Measurements from ENCODE around the gene HOXA3.

HOXA3 gene

GRCh38 chr7:27157702-27158431 is 5.5 kb upstream of the HOXA3 start:
- Histone ChIP-seq H2BK120ac (ENCODE audit: low read depth, low read length) (no peak overlapping the region), H3K4me1 (ENCODE audit: control insufficient read depth, low read depth, low read length) (no peaks in the 10 kb centered on the region), H3K18ac (ENCODE audit: low read length) (no peak overlapping the region), H3K4me2 (ENCODE audit: low read length) (no peak overlapping the region), H3K79me2 (ENCODE audit: control insufficient read depth, insufficient read depth, low read length) (no peaks in the 10 kb centered on the region), H3K23ac (ENCODE audit: low read length) (peak overlapping the region; percentile 66), H4K8ac (ENCODE audit: low read depth, low read length) (no peak overlapping the region), H3K36me3 (ENCODE audit: control insufficient read depth, insufficient read depth, low read length) (no peaks in the 10 kb centered on the region), H4K5ac (ENCODE audit: low read length) (no peak overlapping the region), H2BK5ac (ENCODE audit: low read length) (no peak overlapping the region), H3K4me3 (ENCODE audit: low read length) (no peak overlapping the region), H2BK15ac (replicated peaks; ENCODE audit: low read depth) (no peak overlapping the region), H3K27ac (ENCODE audit: low read depth, low read length) (no peak overlapping the region), H2AK5ac (ENCODE audit: low read length) (no peak overlapping the region), H3K9ac (ENCODE audit: low read length) (no peak overlapping the region), H3K56ac (ENCODE audit: low read length) (no peak overlapping the region), H3K79me1 (ENCODE audit: low read length) (no peaks in the 10 kb centered on the region), H3K27me3 (ENCODE audit: insufficient read depth, low read length, poor library complexity) (peaks cover 91% of the 10 kb centered on the region), H3K4ac (ENCODE audit: low read depth, low read length) (no peak overlapping the region)
- no CpG with 5 or more reads among the region's 30 CpGs for WGBS (ENCODE audit: extremely low coverage, insufficient coverage, low lambda C conversion rate)
- DNase-seq = no peak

- Histone ChIP-seq H3K4me2 (ENCODE audit: low read length) (no peak overlapping the region), H3K18ac (ENCODE audit: low read length) (no peak overlapping the region), H3K79me1 (ENCODE audit: low read length) (no peaks in the 10 kb centered on the region), H3K4me1 (ENCODE audit: control insufficient read depth, low read depth, low read length) (no peaks in the 10 kb centered on the region), H3K4me3 (ENCODE audit: low read length) (no peak overlapping the region), H3K27me3 (ENCODE audit: insufficient read depth, low read length, poor library complexity) (peaks cover 92% of the 10 kb centered on the region), H3K36me3 (ENCODE audit: control insufficient read depth, insufficient read depth, low read length) (no peaks in the 10 kb centered on the region), H3K4ac (ENCODE audit: low read depth, low read length) (no peak overlapping the region), H4K5ac (ENCODE audit: low read length) (no peak overlapping the region), H2BK120ac (ENCODE audit: low read depth, low read length) (no peak overlapping the region), H3K23ac (ENCODE audit: low read length) (peak overlapping the region; percentile 66), H3K9ac (ENCODE audit: low read length) (no peak overlapping the region), H2BK5ac (ENCODE audit: low read length) (no peak overlapping the region), H2BK15ac (replicated peaks; ENCODE audit: low read depth) (no peak overlapping the region), H2AK5ac (ENCODE audit: low read length) (no peak overlapping the region), H3K56ac (ENCODE audit: low read length) (no peak overlapping the region), H3K79me2 (ENCODE audit: control insufficient read depth, insufficient read depth, low read length) (no peaks in the 10 kb centered on the region), H4K8ac (ENCODE audit: low read depth, low read length) (no peak overlapping the region), H3K27ac (ENCODE audit: low read depth, low read length) (no peak overlapping the region)
- DNase-seq = no peak
- WGBS (ENCODE audit: extremely low coverage, insufficient coverage, low lambda C conversion rate) = no CpG with 5 or more reads among the region's 30 CpGs
Measured at GRCh38 chr7:27156916-27157701, 4.7 kb upstream of the HOXA3 start.

- Histone ChIP-seq H4K5ac (ENCODE audit: low read length) (no peak within 1 kb of the TSS), H3K79me2 (ENCODE audit: control insufficient read depth, insufficient read depth, low read length) (no peaks in the 10 kb centered on the region), H3K18ac (ENCODE audit: low read length) (no peak within 1 kb of the TSS), H3K79me1 (ENCODE audit: low read length) (no peaks in the 10 kb centered on the region), H2BK15ac (replicated peaks; ENCODE audit: low read depth) (no peak within 1 kb of the TSS), H3K9ac (ENCODE audit: low read length) (no peak within 1 kb of the TSS), H3K4me1 (ENCODE audit: control insufficient read depth, low read depth, low read length) (no peaks in the 10 kb centered on the region), H3K4ac (ENCODE audit: low read depth, low read length) (no peak within 1 kb of the TSS), H2BK5ac (ENCODE audit: low read length) (no peak within 1 kb of the TSS), H2AK5ac (ENCODE audit: low read length) (no peak within 1 kb of the TSS), H3K27me3 (ENCODE audit: insufficient read depth, low read length, poor library complexity) (peaks cover 92% of the 10 kb centered on the region), H3K27ac (ENCODE audit: low read depth, low read length) (no peak within 1 kb of the TSS), H2BK120ac (ENCODE audit: low read depth, low read length) (no peak within 1 kb of the TSS), H3K23ac (ENCODE audit: low read length) (peak within 1 kb of the TSS; percentile 66), H3K4me2 (ENCODE audit: low read length) (peak within 1 kb of the TSS; percentile 35), H3K56ac (ENCODE audit: low read length) (no peak within 1 kb of the TSS), H3K4me3 (ENCODE audit: low read length) (no peak within 1 kb of the TSS), H4K8ac (ENCODE audit: low read depth, low read length) (no peak within 1 kb of the TSS), H3K36me3 (ENCODE audit: control insufficient read depth, insufficient read depth, low read length) (no peaks in the 10 kb centered on the region)
- WGBS (ENCODE audit: extremely low coverage, insufficient coverage, low lambda C conversion rate) = no CpG with 5 or more reads among the region's 33 CpGs
- no peak for DNase-seq
Measured at GRCh38 chr7:27156508-27156898, 4.1 kb upstream of the HOXA3 start, which contains the start of gene HOXA7. TSS of gene HOXA7 (minus strand) at chr7:27156675. CDS start at chr7:27156545, 130 bp downstream.

- Histone ChIP-seq H3K23ac (ENCODE audit: low read length) (no peak overlapping the region), H2AK5ac (ENCODE audit: low read length) (no peak overlapping the region), H3K4me3 (ENCODE audit: low read length) (no peak overlapping the region), H3K4me2 (ENCODE audit: low read length) (peak overlapping the region; percentile 35), H3K9ac (ENCODE audit: low read length) (no peak overlapping the region), H3K36me3 (ENCODE audit: control insufficient read depth, insufficient read depth, low read length) (no peaks in the 10 kb centered on the region), H3K18ac (ENCODE audit: low read length) (no peak overlapping the region), H3K56ac (ENCODE audit: low read length) (no peak overlapping the region), H2BK120ac (ENCODE audit: low read depth, low read length) (no peak overlapping the region), H4K8ac (ENCODE audit: low read depth, low read length) (no peak overlapping the region), H3K27me3 (ENCODE audit: insufficient read depth, low read length, poor library complexity) (peaks cover 95% of the 10 kb centered on the region), H2BK15ac (replicated peaks; ENCODE audit: low read depth) (no peak overlapping the region), H3K79me2 (ENCODE audit: control insufficient read depth, insufficient read depth, low read length) (no peaks in the 10 kb centered on the region), H3K4ac (ENCODE audit: low read depth, low read length) (no peak overlapping the region), H3K79me1 (ENCODE audit: low read length) (no peaks in the 10 kb centered on the region), H3K4me1 (ENCODE audit: control insufficient read depth, low read depth, low read length) (no peaks in the 10 kb centered on the region), H2BK5ac (ENCODE audit: low read length) (no peak overlapping the region), H3K27ac (ENCODE audit: low read depth, low read length) (no peak overlapping the region), H4K5ac (ENCODE audit: low read length) (no peak overlapping the region)
- no peak for DNase-seq
- WGBS (ENCODE audit: extremely low coverage, insufficient coverage, low lambda C conversion rate) = no CpG with 5 or more reads among the region's 63 CpGs
Measured at GRCh38 chr7:27155816-27156507, 3.6 kb upstream of the HOXA3 start.

GRCh38 chr7:27154901-27155815 is 2.8 kb upstream of the HOXA3 start:
- no peak overlapping the region for H3K23ac ChIP-seq (ENCODE audit: low read length)
- no peak overlapping the region for H3K56ac ChIP-seq (ENCODE audit: low read length)
- H4K8ac ChIP-seq (ENCODE audit: low read depth, low read length) = no peak overlapping the region
- H3K36me3 ChIP-seq (ENCODE audit: control insufficient read depth, insufficient read depth, low read length) = no peaks in the 10 kb centered on the region
- H2BK5ac ChIP-seq (ENCODE audit: low read length) = no peak overlapping the region
- peaks cover 94% of the 10 kb centered on the region for H3K27me3 ChIP-seq (ENCODE audit: insufficient read depth, low read length, poor library complexity)
- H4K5ac ChIP-seq (ENCODE audit: low read length) = no peak overlapping the region
- no peak overlapping the region for H2BK120ac ChIP-seq (ENCODE audit: low read depth, low read length)
- no peak overlapping the region for H3K4me2 ChIP-seq (ENCODE audit: low read length)
- DNase-seq = no peak
- no peak overlapping the region for H3K4ac ChIP-seq (ENCODE audit: low read depth, low read length)
- no peak overlapping the region for H3K4me3 ChIP-seq (ENCODE audit: low read length)
- no peak overlapping the region for H3K27ac ChIP-seq (ENCODE audit: low read depth, low read length)
- no peaks in the 10 kb centered on the region for H3K79me2 ChIP-seq (ENCODE audit: control insufficient read depth, insufficient read depth, low read length)
- no peak overlapping the region for H2AK5ac ChIP-seq (ENCODE audit: low read length)
- H3K18ac ChIP-seq (ENCODE audit: low read length) = no peak overlapping the region
- H3K4me1 ChIP-seq (ENCODE audit: control insufficient read depth, low read depth, low read length) = no peaks in the 10 kb centered on the region
- H2BK15ac ChIP-seq (replicated peaks; ENCODE audit: low read depth) = no peak overlapping the region
- no CpG with 5 or more reads among the region's 48 CpGs for WGBS (ENCODE audit: extremely low coverage, insufficient coverage, low lambda C conversion rate)
- H3K9ac ChIP-seq (ENCODE audit: low read length) = no peak overlapping the region
- no peaks in the 10 kb centered on the region for H3K79me1 ChIP-seq (ENCODE audit: low read length)

Data from mesendoderm (in vitro differentiated cells).